SK-N-SH treated with all-trans-retinoic acid at 6 μM for 48 hours (cell line): ENCODE data around the gene LMBR1.
A peak's percentile ranks its signal among the peaks of the same experiment; 100 is the strongest.

Experiments used
- ARNTL ChIP-seq: fragments of 450-650 bp; formaldehyde crosslinking; IDR thresholded peaks from 2 replicates; pipeline ENCODE4 v1.5.0; 2020; ENCODE audit warnings: low read depth, mild to moderate bottlenecking, moderate library complexity, borderline replicate concordance
- CREB5 ChIP-seq: fragments of 250-450 bp; sonication (Bioruptor Pico); IDR thresholded peaks from 2 replicates; pipeline ENCODE4 v1.5.1; 2020; ENCODE audit warnings: low read depth, mild to moderate bottlenecking, moderate library complexity
- CSDC2 ChIP-seq: fragments of 250-450 bp; sonication (Bioruptor Pico); IDR thresholded peaks from 2 replicates; pipeline ENCODE4 v1.5.0; 2020; ENCODE audit warnings: mild to moderate bottlenecking, moderate library complexity
- CSRNP3 ChIP-seq: fragments of 250-450 bp; sonication (Bioruptor Pico); IDR thresholded peaks from 2 replicates; pipeline ENCODE4 v1.5.1; 2021; ENCODE audit warnings: mild to moderate bottlenecking, moderate library complexity
- ESRRG ChIP-seq: fragments of 250-450 bp; sonication (Bioruptor Pico); IDR thresholded peaks from 2 replicates; pipeline ENCODE4 v1.6.1; 2021; ENCODE audit warnings: mild to moderate bottlenecking
- RARB ChIP-seq: fragments of 250-450 bp; sonication (Bioruptor Pico); IDR thresholded peaks from 2 replicates; pipeline ENCODE4 v1.8.0; 2021; ENCODE audit warnings: mild to moderate bottlenecking, moderate library complexity
- TCF4 ChIP-seq: fragments of 250-450 bp; sonication (Bioruptor Pico); IDR thresholded peaks from 2 replicates; pipeline ENCODE4 v1.8.0; 2021; ENCODE audit warnings: mild to moderate bottlenecking, moderate library complexity, borderline replicate concordance
- TOX ChIP-seq: fragments of 250-450 bp; sonication (Bioruptor Pico); IDR thresholded peaks from 2 replicates; pipeline ENCODE4 v1.8.0; 2021; ENCODE audit warnings: mild to moderate bottlenecking, moderate library complexity, borderline replicate concordance
- ZC3H10 ChIP-seq: fragments of 250-450 bp; sonication (Bioruptor Pico); IDR thresholded peaks from 2 replicates; pipeline ENCODE4 v1.5.1; 2021; ENCODE audit warnings: mild to moderate bottlenecking, moderate library complexity
- ZFP3 ChIP-seq: fragments of 250-450 bp; sonication (Bioruptor Pico); IDR thresholded peaks from 2 replicates; pipeline ENCODE4 v1.5.0; 2020; ENCODE audit warnings: mild to moderate bottlenecking, moderate library complexity
- ZFP30 ChIP-seq: fragments of 450-650 bp; formaldehyde crosslinking; IDR thresholded peaks from 2 replicates; pipeline ENCODE4 v1.5.0; 2022; ENCODE audit warnings: mild to moderate bottlenecking, moderate library complexity
- ZNF565 ChIP-seq: fragments of 450-650 bp; formaldehyde crosslinking; conservative IDR thresholded peaks from 2 replicates; pipeline ENCODE4 v1.5.0; 2020; ENCODE audit warnings: low read depth, mild to moderate bottlenecking, moderate library complexity
- ZNF8 ChIP-seq: fragments of 450-650 bp; formaldehyde crosslinking; IDR thresholded peaks from 2 replicates; pipeline ENCODE4 v1.5.0; 2020; ENCODE audit warnings: mild to moderate bottlenecking, moderate library complexity
- TF ChIP-seq, protein P1 (sequence below): fragments of 250-450 bp; sonication (Bioruptor Pico); IDR thresholded peaks from 2 replicates; pipeline ENCODE4 v1.8.0; 2020; ENCODE audit warnings: mild to moderate bottlenecking, moderate library complexity, borderline replicate concordance

- TF ChIP-seq, protein P1, sequence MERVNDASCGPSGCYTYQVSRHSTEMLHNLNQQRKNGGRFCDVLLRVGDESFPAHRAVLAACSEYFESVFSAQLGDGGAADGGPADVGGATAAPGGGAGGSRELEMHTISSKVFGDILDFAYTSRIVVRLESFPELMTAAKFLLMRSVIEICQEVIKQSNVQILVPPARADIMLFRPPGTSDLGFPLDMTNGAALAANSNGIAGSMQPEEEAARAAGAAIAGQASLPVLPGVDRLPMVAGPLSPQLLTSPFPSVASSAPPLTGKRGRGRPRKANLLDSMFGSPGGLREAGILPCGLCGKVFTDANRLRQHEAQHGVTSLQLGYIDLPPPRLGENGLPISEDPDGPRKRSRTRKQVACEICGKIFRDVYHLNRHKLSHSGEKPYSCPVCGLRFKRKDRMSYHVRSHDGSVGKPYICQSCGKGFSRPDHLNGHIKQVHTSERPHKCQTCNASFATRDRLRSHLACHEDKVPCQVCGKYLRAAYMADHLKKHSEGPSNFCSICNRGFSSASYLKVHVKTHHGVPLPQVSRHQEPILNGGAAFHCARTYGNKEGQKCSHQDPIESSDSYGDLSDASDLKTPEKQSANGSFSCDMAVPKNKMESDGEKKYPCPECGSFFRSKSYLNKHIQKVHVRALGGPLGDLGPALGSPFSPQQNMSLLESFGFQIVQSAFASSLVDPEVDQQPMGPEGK (CRISPR knock-in tag): no peak
- TF ChIP-seq CREB5 (CRISPR knock-in tag) (no peak), TOX (CRISPR knock-in tag) (no peak), CSRNP3 (no peak), RARB (CRISPR knock-in tag) (no peak), ZFP3 (CRISPR knock-in tag) (no peak), TCF4 (CRISPR knock-in tag) (no peak), ARNTL (no peak), ZFP30 (no peak), ZNF8 (0 out of 2 replicates have a peak, but pooled peaks have one; percentile 34), ZNF565 (no peak), ESRRG (CRISPR knock-in tag) (no peak), CSDC2 (CRISPR knock-in tag) (no peak), ZC3H10 (CRISPR knock-in tag) (no peak)
These were observed 44.0 kb downstream of the LMBR1 start for GRCh38 chr7:156848979-156849378.
